ENCODE results near the gene PNLIPRP1. TPM values are rescaled to one million over a fixed set of nuclear protein-coding genes. Genes with fewer than 3 reads are reported as not detected.

The PNLIPRP1 gene
- total RNA-seq, 1 donor from 2014 or later, result not detected

GRCh38 chr10:116657863-116658551 is 67.2 kb downstream of the PNLIPRP1 start:
- no peaks in the 10 kb centered on the region for H3K9me3 ChIP-seq
- H3K27ac ChIP-seq, result no peak overlapping the region
- no peak for DNase-seq (ENCODE audit: low spot score in 2 of 2)
- intact Hi-C loops (cut with DNase I), result no loop called here
- H3K27me3 ChIP-seq, result no peaks in the 10 kb centered on the region
- H3K4me3 ChIP-seq, result no peak overlapping the region
- TF ChIP-seq CTCF (IDR thresholded peaks at IDR 0.05), result no peak
- no peaks in the 10 kb centered on the region for H3K36me3 ChIP-seq
- no peaks in the 10 kb centered on the region for H3K4me1 ChIP-seq

Other genes starting within 250 kb of the PNLIPRP1 start
- not detected for gene PNLIPRP3, start 163.1 kb upstream of the PNLIPRP1 start, total RNA-seq
- not detected for gene PNLIP, start 45.0 kb upstream of the PNLIPRP1 start, total RNA-seq
- not detected for gene PNLIPRP2, start 30.0 kb downstream of the PNLIPRP1 start, total RNA-seq
- gene HSPA12A, start 151.6 kb downstream of the PNLIPRP1 start, total RNA-seq, result 5.5 TPM

All from ascending aorta (tissue), 2 donors.